Hematopoietic multipotent progenitor cell treated with erythropoietin and hydrocortisone succinate and interleukin-3 and kit ligand, for 4 days (in vitro differentiated cells): Measurements from ENCODE around the gene CDYL2.
"Not testable (repeated sequence)": the region's sequence is repeated elsewhere in the genome, so short reads cannot be mapped to it uniquely, and the experiment has no call there.

Source experiments
- DNase-seq: peaks from one replicate; pipeline ENCODE4 v3.0.0-alpha.2; 2015

Gene CDYL2, protein sequence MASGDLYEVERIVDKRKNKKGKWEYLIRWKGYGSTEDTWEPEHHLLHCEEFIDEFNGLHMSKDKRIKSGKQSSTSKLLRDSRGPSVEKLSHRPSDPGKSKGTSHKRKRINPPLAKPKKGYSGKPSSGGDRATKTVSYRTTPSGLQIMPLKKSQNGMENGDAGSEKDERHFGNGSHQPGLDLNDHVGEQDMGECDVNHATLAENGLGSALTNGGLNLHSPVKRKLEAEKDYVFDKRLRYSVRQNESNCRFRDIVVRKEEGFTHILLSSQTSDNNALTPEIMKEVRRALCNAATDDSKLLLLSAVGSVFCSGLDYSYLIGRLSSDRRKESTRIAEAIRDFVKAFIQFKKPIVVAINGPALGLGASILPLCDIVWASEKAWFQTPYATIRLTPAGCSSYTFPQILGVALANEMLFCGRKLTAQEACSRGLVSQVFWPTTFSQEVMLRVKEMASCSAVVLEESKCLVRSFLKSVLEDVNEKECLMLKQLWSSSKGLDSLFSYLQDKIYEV

DNA sequence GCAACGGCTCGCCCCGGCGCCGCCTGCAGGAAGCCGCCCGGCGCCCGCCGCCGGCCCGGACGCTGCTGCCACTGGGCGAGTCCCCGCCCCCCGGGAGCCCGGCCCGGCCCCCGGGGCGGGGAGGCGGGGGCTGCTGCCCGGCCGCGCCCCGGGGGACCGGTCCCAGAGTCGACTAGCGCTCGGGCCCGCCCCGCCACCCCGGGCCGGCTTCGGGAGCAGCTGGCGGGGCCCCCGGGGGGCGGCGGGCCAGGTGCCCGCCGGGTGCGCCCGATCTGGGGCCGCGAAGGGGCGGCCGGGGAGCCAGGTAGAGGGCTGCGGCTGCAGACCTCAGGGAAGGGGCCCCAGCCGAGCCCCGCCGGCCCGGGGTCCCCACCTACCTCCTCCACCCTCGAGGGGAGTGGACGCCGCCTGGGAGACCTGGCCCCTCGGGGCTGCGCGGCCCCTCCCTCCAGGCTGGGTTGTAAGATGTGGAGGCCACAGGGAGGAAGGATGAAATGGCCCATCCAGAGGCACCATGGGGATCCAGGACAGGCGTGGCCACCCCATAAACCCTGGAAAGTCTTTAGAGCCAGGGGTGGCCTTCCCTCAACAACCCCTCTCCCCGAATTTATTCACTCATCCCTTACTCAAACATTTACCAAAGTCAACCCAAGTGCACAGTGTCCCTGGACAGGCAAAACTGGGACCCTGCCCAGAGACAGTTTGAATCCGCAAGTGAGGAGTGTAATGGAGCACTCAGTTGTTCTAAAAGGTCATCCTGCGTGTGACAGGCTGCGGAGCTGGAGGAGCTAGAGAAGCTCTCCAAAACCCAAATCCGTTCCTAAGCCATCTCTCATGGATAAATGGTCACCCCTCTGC is at the start of gene CDYL2:
Gene CDYL2 (minus strand): TSS at position 73 of the 858 bp plus-strand sequence. CDS start 425 bp downstream, outside the sequence.
- peak; percentile 68 for DNase-seq

- DNase-seq, result peak; percentile 70
Measured at GRCh38 chr16:80852261-80852872, 48.0 kb upstream of the CDYL2 start.

DNA sequence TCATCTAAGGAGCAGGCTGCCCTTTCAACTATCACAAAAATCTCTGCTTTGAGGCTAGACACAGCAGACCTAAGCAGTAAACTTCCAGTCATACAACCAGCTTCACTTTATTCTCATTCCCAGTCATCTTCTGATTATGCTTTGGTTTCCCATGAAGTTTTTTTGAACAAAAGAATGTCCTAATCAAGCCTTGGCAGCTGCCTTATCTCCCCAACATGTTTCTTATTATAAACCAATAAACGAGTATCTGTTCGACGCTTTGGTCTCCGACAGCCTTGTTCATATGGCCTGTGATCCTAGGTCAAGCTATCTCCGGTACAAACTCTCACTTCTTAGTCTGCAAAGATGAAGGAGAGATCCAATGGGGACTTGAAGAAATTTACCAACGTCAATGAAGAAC is 47.4 kb upstream of the CDYL2 start:
- DNase-seq, result peak; percentile 9

DNA sequence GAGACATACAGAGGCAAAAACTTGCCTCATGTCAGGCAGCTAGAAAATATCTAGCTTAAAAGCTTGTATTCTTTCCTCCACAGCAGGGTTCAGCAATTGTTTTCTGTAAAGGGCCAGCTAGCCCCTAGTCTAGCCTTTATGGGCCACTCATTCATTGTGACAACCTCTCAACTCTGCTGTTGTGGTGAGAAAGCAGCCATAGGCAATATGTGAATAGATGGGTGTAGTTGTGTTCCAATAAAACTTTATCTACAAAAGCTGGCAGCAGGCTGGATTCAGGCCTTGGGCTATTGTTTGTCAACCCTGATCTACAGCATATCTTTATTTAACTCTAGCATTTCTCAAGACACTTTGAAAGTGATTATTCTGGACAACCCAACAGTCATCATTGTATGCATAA is 46.4 kb upstream of the CDYL2 start:
- DNase-seq, result no peak

- DNase-seq, result no peak
Measured at GRCh38 chr16:80848862-80849261, 44.5 kb upstream of the CDYL2 start.

DNA sequence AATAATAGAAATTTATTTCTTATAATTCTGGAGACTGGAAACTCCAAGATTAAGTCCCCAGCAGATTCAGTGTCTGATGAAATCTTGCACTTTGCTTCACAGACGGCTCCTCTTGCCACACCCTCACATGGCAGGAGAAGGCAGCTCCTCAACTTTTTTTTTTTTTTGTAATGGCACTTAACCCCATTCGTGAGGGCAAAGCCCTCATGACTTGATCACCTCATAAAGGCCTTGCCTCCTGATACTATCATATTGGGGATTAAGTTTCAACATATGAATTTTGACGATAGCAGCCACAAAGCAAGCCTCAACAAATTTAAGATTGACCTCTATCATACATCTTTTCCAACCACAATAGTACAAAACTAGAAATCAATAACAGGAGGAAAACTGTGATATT is 42.3 kb upstream of the CDYL2 start:
- no peak for DNase-seq

GRCh38 chr16:80846275-80846674 is 41.9 kb upstream of the CDYL2 start:
- no peak for DNase-seq

- DNase-seq, result no peak
Measured at GRCh38 chr16:80844395-80844794, 40.0 kb upstream of the CDYL2 start.

GRCh38 chr16:80841231-80841630 is 36.8 kb upstream of the CDYL2 start:
- DNase-seq, result no peak

DNA sequence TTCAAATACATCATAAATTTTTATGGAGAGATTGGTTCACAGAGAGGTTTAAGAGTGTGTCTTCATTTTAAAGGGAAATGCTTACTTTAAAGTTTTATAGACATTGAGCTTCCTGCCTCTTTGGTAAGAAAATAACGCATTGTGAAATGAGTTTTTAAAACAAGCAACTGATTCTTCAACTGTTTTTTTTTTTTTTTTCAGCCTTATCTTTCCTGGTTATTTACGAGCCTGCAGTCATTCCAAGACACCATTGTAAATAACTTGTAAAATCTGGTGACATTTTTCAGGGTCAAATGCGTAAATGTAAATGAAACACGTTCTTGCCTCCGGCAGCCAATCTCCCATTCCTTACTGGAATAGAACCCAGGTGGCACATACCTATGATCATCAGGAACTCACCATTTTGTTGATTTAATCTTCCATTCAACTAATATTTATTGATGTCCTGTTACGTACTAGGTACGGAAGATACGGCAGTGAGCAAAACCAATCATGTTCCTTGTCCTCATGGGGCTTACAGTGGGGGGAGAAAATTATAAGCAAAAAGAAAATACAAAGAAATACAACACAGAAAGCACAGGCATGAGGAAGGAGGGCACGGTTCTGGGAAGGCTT is 33.2 kb upstream of the CDYL2 start:
- no peak for DNase-seq

- no peak for DNase-seq
Measured at GRCh38 chr16:80836846-80837245, 32.4 kb upstream of the CDYL2 start.

GRCh38 chr16:80836202-80836601 is 31.8 kb upstream of the CDYL2 start:
- no peak for DNase-seq

DNA sequence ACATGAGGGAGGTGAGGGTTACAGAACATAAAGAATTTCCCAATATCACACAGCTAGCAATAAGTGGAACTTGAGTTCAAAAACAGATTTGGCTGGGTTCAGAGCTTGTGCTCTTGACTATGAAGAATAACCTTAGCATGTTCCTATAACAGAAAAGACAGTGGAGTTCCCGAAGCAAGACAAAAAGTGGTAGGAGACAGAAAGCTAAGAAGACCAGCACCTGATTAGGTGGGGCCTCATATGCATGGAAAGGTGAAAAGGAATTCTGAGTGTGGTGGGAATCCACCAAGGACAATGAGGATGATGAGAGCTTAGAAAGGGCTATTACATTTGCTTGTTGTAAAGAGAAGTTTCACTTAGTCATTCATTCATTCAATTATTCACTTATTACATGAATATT is 26.6 kb upstream of the CDYL2 start:
- DNase-seq, result no peak

DNA sequence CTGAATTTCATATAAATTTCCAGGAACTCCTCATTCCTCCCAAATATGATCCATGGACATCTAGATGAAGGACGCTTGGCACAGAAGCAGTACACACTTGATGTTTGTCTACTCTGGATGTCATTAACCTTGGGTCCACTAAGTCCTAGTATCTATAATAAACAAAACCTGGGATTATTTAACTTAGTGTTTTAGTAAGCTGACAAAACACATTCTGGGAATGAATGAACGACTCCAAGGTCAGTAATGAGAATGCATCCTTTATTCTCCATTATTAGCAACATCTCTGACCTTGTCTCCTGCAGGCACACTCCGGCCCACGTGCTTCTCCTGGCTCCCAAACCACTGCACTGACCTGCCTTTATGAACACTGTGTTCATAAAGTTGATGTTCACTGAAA is 24.1 kb upstream of the CDYL2 start:
- DNase-seq, result no peak

DNA sequence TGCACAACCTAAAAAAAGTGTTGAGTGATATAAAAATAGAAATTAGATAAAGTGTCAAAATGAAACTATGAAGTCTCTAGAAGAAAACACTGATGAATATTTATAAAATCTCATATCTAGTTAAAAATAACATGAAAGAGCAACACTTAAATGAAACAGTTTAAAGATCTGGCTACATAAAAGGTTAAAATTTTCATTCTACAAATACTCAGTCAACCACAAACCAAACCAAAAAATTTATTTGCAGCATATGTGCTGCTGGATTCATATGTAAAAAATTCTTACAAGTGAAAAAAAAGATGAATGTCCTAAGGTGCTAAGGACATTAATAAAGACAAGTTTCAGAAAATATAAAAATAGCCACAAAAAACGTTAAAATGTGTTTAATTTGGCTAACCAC is 22.6 kb upstream of the CDYL2 start:
- no peak for DNase-seq

GRCh38 chr16:80825365-80825758 is 21.0 kb upstream of the CDYL2 start:
- no peak for DNase-seq

GRCh38 chr16:80824623-80825364 is 20.4 kb upstream of the CDYL2 start:
- peak; percentile 83 for DNase-seq

- DNase-seq, result no peak
Measured at GRCh38 chr16:80819988-80820387, 15.6 kb upstream of the CDYL2 start.

DNA sequence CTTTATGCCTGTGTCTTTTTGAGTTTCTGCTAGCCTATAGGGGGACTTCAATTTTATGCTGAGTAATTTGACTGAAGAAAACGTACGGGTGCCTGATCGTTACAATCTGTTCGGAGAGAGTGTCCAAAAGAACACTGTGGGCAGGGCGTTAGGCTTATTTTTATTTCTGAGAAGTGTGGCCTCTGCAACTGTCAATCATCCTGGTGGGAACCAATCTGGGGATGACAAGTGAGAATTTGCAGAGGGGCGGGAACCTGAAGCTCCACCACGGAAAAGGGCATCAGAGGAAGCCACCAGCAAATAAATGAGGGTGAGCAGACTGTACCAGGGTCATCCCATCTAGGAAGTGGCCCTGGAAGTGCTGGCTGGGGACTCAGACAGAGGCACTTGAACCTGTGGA is 12.0 kb upstream of the CDYL2 start:
- DNase-seq, result no peak

DNA sequence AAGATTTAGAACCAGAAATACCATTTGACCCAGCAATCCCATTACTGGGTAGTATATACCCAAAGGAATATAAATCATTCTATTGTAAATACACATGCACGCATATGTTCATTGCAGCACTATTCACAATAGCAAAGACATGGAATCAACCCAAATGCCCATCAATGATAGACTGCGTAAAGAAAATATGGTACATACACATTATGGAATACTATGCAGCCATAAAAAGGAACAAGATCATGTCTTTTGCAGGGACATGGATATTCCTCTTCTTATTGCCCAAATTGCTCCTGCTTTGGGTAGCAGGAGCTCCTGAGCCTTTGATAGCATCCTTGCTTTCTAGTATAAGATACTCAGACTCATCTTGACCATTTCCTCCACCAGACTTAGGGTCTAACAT is 10.9 kb upstream of the CDYL2 start:
- not testable (repeated sequence) for DNase-seq

DNA sequence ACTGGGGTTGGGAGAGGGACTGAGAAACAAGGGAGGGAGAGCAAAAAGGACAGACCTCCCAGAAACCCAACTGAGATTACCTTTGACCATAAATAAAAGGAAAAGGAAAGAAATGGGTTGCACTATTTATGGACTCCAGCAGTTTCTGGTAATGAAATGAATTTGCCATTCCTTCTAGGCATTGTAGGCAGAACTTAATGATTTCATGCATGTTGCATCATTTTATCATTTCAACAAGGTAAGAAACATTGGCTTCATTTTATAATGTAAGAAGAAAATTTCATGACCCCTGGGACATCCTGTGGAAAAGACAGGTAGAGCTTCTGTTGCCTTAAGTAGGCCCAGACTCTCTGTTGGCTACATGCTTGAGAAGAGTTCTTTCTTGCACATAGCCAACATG is 8.2 kb upstream of the CDYL2 start:
- DNase-seq, result no peak

GRCh38 chr16:80809366-80809765 is 5.0 kb upstream of the CDYL2 start:
- DNase-seq, result no peak
